Measurements from ENCODE around the gene OSCP1.

DNA sequence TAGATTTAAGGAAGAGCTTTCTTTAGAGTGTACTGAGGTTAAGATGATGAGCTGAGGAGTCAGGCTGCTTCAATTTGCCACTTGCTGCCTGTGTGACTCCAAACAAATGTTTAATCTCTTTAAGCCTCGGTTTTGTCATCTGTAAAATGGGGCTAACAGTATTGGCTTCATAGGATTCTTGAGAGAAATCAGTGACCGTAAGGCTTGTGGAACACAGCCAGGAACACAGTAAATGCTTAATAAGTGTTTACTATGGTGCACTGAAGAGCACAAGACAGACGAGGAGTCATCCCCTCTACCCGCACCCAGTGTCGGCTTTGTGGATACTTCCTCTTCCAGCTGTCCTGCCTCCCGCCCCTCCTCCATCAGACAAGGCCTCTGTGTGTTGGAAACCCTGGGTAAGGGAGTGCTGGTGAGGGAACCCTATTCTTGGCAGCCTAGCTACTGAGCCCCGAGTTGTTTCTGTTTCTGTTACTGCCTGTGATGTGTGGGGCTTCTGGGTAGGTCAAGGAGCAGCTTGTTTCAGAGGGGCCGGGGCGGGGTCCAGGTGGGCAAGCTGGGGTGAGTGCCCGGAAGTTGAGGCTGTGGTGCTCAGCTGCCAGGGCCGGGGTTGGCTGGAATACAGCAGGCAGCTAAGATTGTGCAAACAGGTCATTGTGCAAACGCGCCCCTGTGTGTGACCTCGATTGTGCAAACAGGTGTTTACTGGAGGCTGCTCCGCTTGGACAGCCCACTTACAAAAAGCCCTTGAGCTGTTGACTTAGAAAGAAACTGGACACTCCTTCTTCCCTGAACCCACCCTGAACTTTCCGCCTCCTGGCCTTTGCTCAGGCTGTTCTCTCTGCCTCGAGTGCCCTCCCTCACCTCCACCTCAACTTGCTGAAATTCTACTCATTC is 36.4 kb upstream of the OSCP1 start:
- no peak for TF ChIP-seq POLR2A (IDR thresholded peaks at IDR 0.05; ENCODE audit: low read depth, low read length)
- no peak for TF ChIP-seq POLR2AphosphoS5 (IDR thresholded peaks at IDR 0.05; ENCODE audit: low read depth, low read length)
- TF ChIP-seq TAF1 (IDR thresholded peaks at IDR 0.05; ENCODE audit: borderline replicate concordance, low read depth, low read length) = no peak
